Measurements from ENCODE around the gene PALMD. TPM values are rescaled to one million over a fixed set of nuclear protein-coding genes. Genes with fewer than 3 reads are reported as not detected.

The PALMD gene
- total RNA-seq, 1 experiment from 2014 or later = not detected

DNA sequence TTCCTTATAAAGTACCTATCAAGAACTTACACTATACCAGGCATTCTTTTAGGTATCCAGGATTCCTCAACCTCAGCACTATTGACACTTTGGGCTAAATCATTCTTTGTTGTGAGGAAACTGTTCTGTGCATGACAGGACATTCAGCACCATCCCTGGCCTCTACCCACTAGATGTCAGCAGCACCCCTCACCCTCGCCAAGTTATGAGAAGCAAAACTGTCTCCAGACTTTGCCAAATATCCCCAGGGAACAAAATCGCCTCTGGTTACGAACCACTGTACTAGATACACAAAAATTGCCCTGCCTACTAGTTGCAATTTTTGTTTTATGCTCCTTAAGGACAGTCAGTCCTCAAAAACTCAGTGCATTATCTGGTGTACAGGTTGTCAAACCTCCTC, 35.7 kb downstream of the PALMD start:
- no peak overlapping the region for H3K4me3 ChIP-seq (ENCODE audit: low read depth, low read length)
- DNase-seq = no peak
- H3K36me3 ChIP-seq (ENCODE audit: control insufficient read depth, insufficient read depth, low read length) = no peaks in the 10 kb centered on the region
- TF ChIP-seq, protein P1, sequence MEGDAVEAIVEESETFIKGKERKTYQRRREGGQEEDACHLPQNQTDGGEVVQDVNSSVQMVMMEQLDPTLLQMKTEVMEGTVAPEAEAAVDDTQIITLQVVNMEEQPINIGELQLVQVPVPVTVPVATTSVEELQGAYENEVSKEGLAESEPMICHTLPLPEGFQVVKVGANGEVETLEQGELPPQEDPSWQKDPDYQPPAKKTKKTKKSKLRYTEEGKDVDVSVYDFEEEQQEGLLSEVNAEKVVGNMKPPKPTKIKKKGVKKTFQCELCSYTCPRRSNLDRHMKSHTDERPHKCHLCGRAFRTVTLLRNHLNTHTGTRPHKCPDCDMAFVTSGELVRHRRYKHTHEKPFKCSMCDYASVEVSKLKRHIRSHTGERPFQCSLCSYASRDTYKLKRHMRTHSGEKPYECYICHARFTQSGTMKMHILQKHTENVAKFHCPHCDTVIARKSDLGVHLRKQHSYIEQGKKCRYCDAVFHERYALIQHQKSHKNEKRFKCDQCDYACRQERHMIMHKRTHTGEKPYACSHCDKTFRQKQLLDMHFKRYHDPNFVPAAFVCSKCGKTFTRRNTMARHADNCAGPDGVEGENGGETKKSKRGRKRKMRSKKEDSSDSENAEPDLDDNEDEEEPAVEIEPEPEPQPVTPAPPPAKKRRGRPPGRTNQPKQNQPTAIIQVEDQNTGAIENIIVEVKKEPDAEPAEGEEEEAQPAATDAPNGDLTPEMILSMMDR (IDR thresholded peaks at IDR 0.05; ENCODE audit: insufficient read depth in 1 of 2, low read depth in 1 of 2, low read length in 1 of 2, severe bottlenecking in 1 of 2, unreplicated experiment in 1 of 2) = peak in 1 of 2 experiments; percentile 4
- H3K36me3 Mint-ChIP-seq (ENCODE audit: insufficient read depth, unreplicated experiment) = no peaks in the 10 kb centered on the region
- no peaks in the 10 kb centered on the region for H3K27me3 ChIP-seq (replicated peaks; ENCODE audit: control insufficient read depth, insufficient read depth, low read length)
- no peak overlapping the region for H3K27ac Mint-ChIP-seq (ENCODE audit: unreplicated experiment)
- no peak overlapping the region for H3K4me3 Mint-ChIP-seq (ENCODE audit: unreplicated experiment)
- BruUV-seq (replicated peaks) = no TSS peak
- H3K4me1 ChIP-seq = no peaks in the 10 kb centered on the region
- intact Hi-C loops (cut with micrococcal nuclease; ENCODE audit: unreplicated experiment) = loop anchor here (10.0 kb wide), 1 partner anchor 117 kb away; no protein-coding TSS in a partner anchor
- H3K9me3 ChIP-seq = no peaks in the 10 kb centered on the region
- POLR2A ChIA-PET = no interaction called here
- no peaks in the 10 kb centered on the region for H3K9me3 Mint-ChIP-seq (ENCODE audit: unreplicated experiment)
- CTCF ChIA-PET = no interaction called here
- no peaks in the 10 kb centered on the region for H3K4me1 Mint-ChIP-seq (ENCODE audit: low read depth, unreplicated experiment)
- H3K27me3 Mint-ChIP-seq (ENCODE audit: insufficient read depth, unreplicated experiment) = no peaks in the 10 kb centered on the region

DNA sequence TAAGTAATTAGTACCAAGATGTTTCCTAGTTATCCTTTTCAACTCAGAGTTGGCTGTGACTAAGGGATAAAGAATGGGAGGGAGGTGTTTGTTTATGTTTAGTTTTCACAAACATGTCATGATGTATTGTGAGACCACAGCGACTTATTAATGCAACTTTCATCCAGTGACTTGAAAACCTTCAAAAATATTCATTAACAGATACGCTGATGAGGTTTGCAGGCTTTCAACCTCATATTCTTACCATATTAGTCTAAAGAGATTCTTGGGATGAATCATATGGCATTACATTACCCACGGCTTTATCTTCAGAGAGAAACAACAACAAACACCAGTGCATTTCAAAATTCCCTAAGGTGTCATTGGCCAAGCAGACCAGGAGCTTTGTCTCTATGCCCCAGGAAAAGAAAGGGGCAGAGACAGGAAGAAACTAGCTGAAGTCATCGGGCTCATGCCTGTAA, 36.4 kb downstream of the PALMD start:
- ChIA-PET CTCF (no interaction called here), POLR2A (no interaction called here)
- H3K27me3 Mint-ChIP-seq (ENCODE audit: insufficient read depth, unreplicated experiment) = no peaks in the 10 kb centered on the region

DNA sequence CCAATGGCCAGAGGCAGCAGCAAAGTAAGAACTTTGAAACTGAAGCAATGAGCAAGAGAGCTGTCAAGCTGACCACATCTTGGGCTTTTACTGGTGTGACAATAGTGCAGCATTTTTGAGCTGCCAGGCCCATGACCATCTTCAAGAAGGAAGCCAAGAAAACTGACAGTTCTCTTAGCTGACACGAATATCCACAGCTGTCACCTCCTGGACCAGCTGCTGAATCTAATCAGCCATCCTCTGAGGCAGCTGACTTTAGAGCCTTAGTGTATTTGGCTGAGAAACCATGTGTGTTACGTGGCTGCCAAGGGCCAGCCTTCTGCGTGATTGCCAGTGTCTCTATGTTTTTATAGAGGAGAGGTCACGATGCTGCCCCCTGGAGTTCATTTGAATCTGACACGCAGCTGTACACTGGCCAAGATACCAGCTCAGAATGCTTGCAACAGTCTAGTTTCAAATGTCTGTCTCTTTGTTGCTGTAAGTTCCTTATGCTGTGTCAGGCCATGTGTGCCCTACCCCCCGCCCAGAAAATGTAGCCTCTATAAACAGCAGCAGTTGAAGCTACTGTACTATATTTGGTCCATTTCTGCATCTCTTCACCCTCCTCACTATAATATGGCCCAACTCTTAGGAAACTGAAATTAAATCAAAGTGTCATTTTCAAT, 39.7 kb downstream of the PALMD start:
- Histone ChIP-seq H3K36me3 (ENCODE audit: control insufficient read depth, insufficient read depth, low read length) (no peaks in the 10 kb centered on the region), H3K4me1 (no peaks in the 10 kb centered on the region), H3K27me3 (replicated peaks; ENCODE audit: control insufficient read depth, insufficient read depth, low read length) (no peaks in the 10 kb centered on the region), H3K9me3 (no peaks in the 10 kb centered on the region), H3K4me3 (ENCODE audit: low read depth, low read length) (no peak overlapping the region)
- H3K27me3 Mint-ChIP-seq (ENCODE audit: insufficient read depth, unreplicated experiment) = no peaks in the 10 kb centered on the region
- CTCF ChIA-PET = interaction anchor here (0.5 to 0.8 kb wide), 2 partner anchors 21 to 205 kb away, joined by 3 read pairs; no protein-coding TSS in a partner anchor
- TF ChIP-seq, protein P1 (IDR thresholded peaks at IDR 0.05; ENCODE audit: insufficient read depth in 1 of 2, low read depth in 1 of 2, low read length in 1 of 2, severe bottlenecking in 1 of 2, unreplicated experiment in 1 of 2) = peak; percentile 46 to 47
- no peaks in the 10 kb centered on the region for H3K9me3 Mint-ChIP-seq (ENCODE audit: unreplicated experiment)
- no peak overlapping the region for H3K4me3 Mint-ChIP-seq (ENCODE audit: unreplicated experiment)
- intact Hi-C loops (cut with micrococcal nuclease; ENCODE audit: unreplicated experiment) = loop anchor here (1.0 to 10.0 kb wide), 3 partner anchors 51 to 155 kb away; no protein-coding TSS in a partner anchor
- H3K4me1 Mint-ChIP-seq (ENCODE audit: low read depth, unreplicated experiment) = no peaks in the 10 kb centered on the region
- DNase-seq = peak; percentile 47 to 60
- no TSS peak for BruUV-seq (replicated peaks)
- no peak overlapping the region for H3K27ac Mint-ChIP-seq (ENCODE audit: unreplicated experiment)
- POLR2A ChIA-PET = no interaction called here
- no peaks in the 10 kb centered on the region for H3K36me3 Mint-ChIP-seq (ENCODE audit: insufficient read depth, unreplicated experiment)

More for the DNA sequence above, 36.4 kb downstream of the PALMD start:
- Mint-ChIP-seq H3K4me3 (ENCODE audit: unreplicated experiment) (no peak overlapping the region), H3K9me3 (ENCODE audit: unreplicated experiment) (no peaks in the 10 kb centered on the region), H3K27ac (ENCODE audit: unreplicated experiment) (no peak overlapping the region), H3K36me3 (ENCODE audit: insufficient read depth, unreplicated experiment) (no peaks in the 10 kb centered on the region), H3K4me1 (ENCODE audit: low read depth, unreplicated experiment) (no peaks in the 10 kb centered on the region)
- H3K4me3 ChIP-seq (ENCODE audit: low read depth, low read length) = no peak overlapping the region
- TF ChIP-seq, protein P1 (IDR thresholded peaks at IDR 0.05; ENCODE audit: insufficient read depth in 1 of 2, low read depth in 1 of 2, low read length in 1 of 2, severe bottlenecking in 1 of 2, unreplicated experiment in 1 of 2) = no peak
- no peaks in the 10 kb centered on the region for H3K36me3 ChIP-seq (ENCODE audit: control insufficient read depth, insufficient read depth, low read length)
- H3K4me1 ChIP-seq = no peaks in the 10 kb centered on the region
- DNase-seq = no peak
- intact Hi-C loops (cut with micrococcal nuclease; ENCODE audit: unreplicated experiment) = loop anchor here (10.0 kb wide), 1 partner anchor 118 kb away; no protein-coding TSS in a partner anchor
- no TSS peak for BruUV-seq (replicated peaks)
- no peaks in the 10 kb centered on the region for H3K27me3 ChIP-seq (replicated peaks; ENCODE audit: control insufficient read depth, insufficient read depth, low read length)
- H3K9me3 ChIP-seq = no peaks in the 10 kb centered on the region
